HEK293 (cell line): ENCODE measurements around the gene B2M.
A peak's percentile ranks its signal among the peaks of the same experiment; 100 is the strongest.

Experiments
- BCL6B ChIP-seq: fragments of 450-650 bp; formaldehyde crosslinking; IDR thresholded peaks from 2 replicates; pipeline ENCODE4 v1.5.1; 2017; ENCODE audit warnings: missing biosample characterization, missing genetic modification characterization
- CTCF ChIP-seq: fragments of 450-650 bp; formaldehyde crosslinking; IDR thresholded peaks from 2 replicates; pipeline ENCODE4 v1.5.1; 2016; ENCODE audit warnings: missing biosample characterization, missing genetic modification characterization
- FEZF1 ChIP-seq: fragments of 450-650 bp; formaldehyde crosslinking; IDR thresholded peaks from 2 replicates; pipeline ENCODE4 v1.5.1; 2016; ENCODE audit warnings: missing biosample characterization, missing genetic modification characterization
- IKZF3 ChIP-seq: fragments of 450-650 bp; IDR thresholded peaks from 2 replicates; pipeline ENCODE4 v1.5.0; 2018; ENCODE audit warnings: missing biosample characterization, mild to moderate bottlenecking, missing genetic modification characterization, moderate library complexity
- KLF1 ChIP-seq: fragments of 450-650 bp; formaldehyde crosslinking; IDR thresholded peaks from 2 replicates; pipeline ENCODE4 v1.5.1; 2016; ENCODE audit warnings: missing biosample characterization, missing genetic modification characterization
- KLF10 ChIP-seq: fragments of 450-650 bp; IDR thresholded peaks from 2 replicates; pipeline ENCODE4 v1.5.1; 2018; ENCODE audit warnings: missing biosample characterization, mild to moderate bottlenecking, missing genetic modification characterization
- PBX3 ChIP-seq: sonication (generic); formaldehyde crosslinking; IDR thresholded peaks from 2 replicates; pipeline ENCODE4 v1.8.1; 2022; ENCODE audit warnings: mild to moderate bottlenecking, moderate library complexity, missing genetic modification reagents
- REPIN1 ChIP-seq: fragments of 450-650 bp; formaldehyde crosslinking; IDR thresholded peaks from 2 replicates; pipeline ENCODE4 v1.5.1; 2017; ENCODE audit warnings: missing biosample characterization, missing genetic modification characterization, low read depth
- WT1 ChIP-seq: fragments of 450-650 bp; formaldehyde crosslinking; IDR thresholded peaks from 2 replicates; pipeline ENCODE4 v1.5.1; 2016; ENCODE audit warnings: missing biosample characterization, missing genetic modification characterization
- ZBTB17 ChIP-seq: fragments of 450-650 bp; formaldehyde crosslinking; IDR thresholded peaks from 2 replicates; pipeline ENCODE4 v1.5.1; 2016; ENCODE audit warnings: missing biosample characterization, missing genetic modification characterization
- ZBTB21 ChIP-seq: fragments of 450-650 bp; formaldehyde crosslinking; IDR thresholded peaks from 2 replicates; pipeline ENCODE4 v1.5.1; 2017; ENCODE audit warnings: missing biosample characterization, missing genetic modification characterization
- ZEB2 ChIP-seq: fragments of 450-650 bp; formaldehyde crosslinking; IDR thresholded peaks from 2 replicates; pipeline ENCODE4 v1.5.1; 2016; ENCODE audit warnings: missing biosample characterization, missing genetic modification characterization
- ZFP69B ChIP-seq: fragments of 450-650 bp; formaldehyde crosslinking; IDR thresholded peaks from 2 replicates; pipeline ENCODE4 v1.5.1; 2016; ENCODE audit warnings: missing biosample characterization, missing genetic modification characterization
- ZNF146 ChIP-seq: fragments of 450-650 bp; formaldehyde crosslinking; IDR thresholded peaks from 2 replicates; pipeline ENCODE4 v1.5.1; 2016; ENCODE audit warnings: missing biosample characterization, missing genetic modification characterization
- ZNF169 ChIP-seq: fragments of 450-650 bp; formaldehyde crosslinking; IDR thresholded peaks from 2 replicates; pipeline ENCODE4 v1.5.1; 2016; ENCODE audit warnings: missing biosample characterization, missing genetic modification characterization
- ZNF19 ChIP-seq: fragments of 450-650 bp; formaldehyde crosslinking; IDR thresholded peaks from 2 replicates; pipeline ENCODE4; 2016; ENCODE audit warnings: missing biosample characterization, missing genetic modification characterization, low read depth
- ZNF202 ChIP-seq: fragments of 450-650 bp; formaldehyde crosslinking; IDR thresholded peaks from 2 replicates; pipeline ENCODE4 v1.5.1; 2016; ENCODE audit warnings: missing biosample characterization, missing genetic modification characterization, borderline replicate concordance
- ZNF248 ChIP-seq: fragments of 450-650 bp; formaldehyde crosslinking; IDR thresholded peaks from 2 replicates; pipeline ENCODE4 v1.5.1; 2017; ENCODE audit warnings: missing biosample characterization, missing genetic modification characterization
- ZNF311 ChIP-seq: fragments of 450-650 bp; formaldehyde crosslinking; IDR thresholded peaks from 2 replicates; pipeline ENCODE4 v1.5.1; 2017; ENCODE audit warnings: missing biosample characterization, missing genetic modification characterization, borderline replicate concordance
- ZNF335 ChIP-seq: fragments of 450-650 bp; formaldehyde crosslinking; conservative IDR thresholded peaks from 2 replicates; pipeline ENCODE4 v1.5.1; 2016; ENCODE audit warnings: missing biosample characterization, missing genetic modification characterization
- ZNF350 ChIP-seq: fragments of 450-650 bp; formaldehyde crosslinking; IDR thresholded peaks from 2 replicates; pipeline ENCODE4 v1.5.0; 2017; ENCODE audit warnings: missing biosample characterization, mild to moderate bottlenecking, missing genetic modification characterization
- ZNF391 ChIP-seq: fragments of 450-650 bp; formaldehyde crosslinking; IDR thresholded peaks from 2 replicates; pipeline ENCODE4 v1.5.1; 2016; ENCODE audit warnings: low read depth, missing biosample characterization, missing genetic modification characterization, borderline replicate concordance
- ZNF48 ChIP-seq: fragments of 450-650 bp; formaldehyde crosslinking; IDR thresholded peaks from 2 replicates; pipeline ENCODE4 v1.5.1; 2016; ENCODE audit warnings: missing biosample characterization, missing genetic modification characterization
- ZNF518A ChIP-seq: fragments of 450-650 bp; formaldehyde crosslinking; conservative IDR thresholded peaks from 2 replicates; pipeline ENCODE4 v1.5.1; 2016; ENCODE audit warnings: low read depth, missing biosample characterization, missing genetic modification characterization
- ZNF571 ChIP-seq: fragments of 450-650 bp; formaldehyde crosslinking; IDR thresholded peaks from 2 replicates; pipeline ENCODE4 v1.5.0; 2017; ENCODE audit warnings: missing biosample characterization, missing genetic modification characterization
- ZNF580 ChIP-seq: fragments of 450-650 bp; formaldehyde crosslinking; IDR thresholded peaks from 2 replicates; pipeline ENCODE4 v1.5.1; 2016; ENCODE audit warnings: missing biosample characterization, missing genetic modification characterization
- ZNF664 ChIP-seq: fragments of 450-650 bp; formaldehyde crosslinking; IDR thresholded peaks from 2 replicates; pipeline ENCODE4 v1.5.1; 2016; ENCODE audit warnings: missing biosample characterization, missing genetic modification characterization
- ZNF777 ChIP-seq: fragments of 450-650 bp; formaldehyde crosslinking; IDR thresholded peaks from 2 replicates; pipeline ENCODE4 v1.5.1; 2017; ENCODE audit warnings: missing biosample characterization, missing genetic modification characterization, borderline replicate concordance
- ZSCAN23 ChIP-seq: fragments of 450-650 bp; formaldehyde crosslinking; IDR thresholded peaks from 2 replicates; pipeline ENCODE4 v1.5.1; 2016; ENCODE audit warnings: missing biosample characterization, missing genetic modification characterization
- ZSCAN30 ChIP-seq: fragments of 450-650 bp; IDR thresholded peaks from 2 replicates; pipeline ENCODE4 v1.5.1; 2018; ENCODE audit warnings: missing biosample characterization, mild to moderate bottlenecking, missing genetic modification characterization, moderate library complexity

The B2M gene

GRCh38 chr15:44729408-44730127 lies 18.3 kb downstream of the B2M start (continued):
- no peak for TF ChIP-seq ZNF518A (tag by site-specific recombination)
- no peak for TF ChIP-seq ZEB2 (tag by site-specific recombination)
- no peak for TF ChIP-seq ZNF146 (tag by site-specific recombination)
- peak; percentile 43; the same call in 1 of the 2 replicates for TF ChIP-seq ZFP69B (tag by site-specific recombination)
- TF ChIP-seq CTCF = no peak
- no peak for TF ChIP-seq ZNF202 (tag by site-specific recombination)
- no peak for TF ChIP-seq ZNF350
- TF ChIP-seq IKZF3 (tag by site-specific recombination) = no peak
- TF ChIP-seq ZNF777 (tag by site-specific recombination) = no peak
- no peak for TF ChIP-seq ZNF169 (tag by site-specific recombination)
- TF ChIP-seq ZSCAN23 (tag by site-specific recombination) = no peak
- no peak for TF ChIP-seq ZNF580 (tag by site-specific recombination)
- no peak for TF ChIP-seq BCL6B (tag by site-specific recombination)
- TF ChIP-seq WT1 (tag by site-specific recombination) = no peak
- TF ChIP-seq ZSCAN30 (tag by site-specific recombination) = no peak; the same call in 1 of the 2 replicates
- TF ChIP-seq ZNF19 (tag by site-specific recombination) = no peak
- no peak for TF ChIP-seq ZNF248 (tag by site-specific recombination)
- TF ChIP-seq KLF1 = no peak; the same call in 1 of the 2 replicates
- TF ChIP-seq ZNF391 (tag by site-specific recombination) = no peak
- no peak for TF ChIP-seq ZNF48 (tag by site-specific recombination)
- TF ChIP-seq PBX3 (CRISPR knock-in tag) = no peak
- TF ChIP-seq ZNF311 (tag by site-specific recombination) = no peak
- no peak for TF ChIP-seq ZBTB21
- no peak for TF ChIP-seq KLF10 (tag by site-specific recombination)
- TF ChIP-seq ZNF664 (tag by site-specific recombination) = peak; percentile 90
- TF ChIP-seq ZNF335 = peak; percentile 67
- no peak for TF ChIP-seq ZNF571 (tag by site-specific recombination)
- peak; percentile 95 for TF ChIP-seq ZBTB17 (tag by site-specific recombination)
- no peak for TF ChIP-seq FEZF1
- TF ChIP-seq REPIN1 (tag by site-specific recombination) = no peak
